ENCODE measurements around the gene MSI2. TPM values are rescaled to one million over a fixed set of nuclear protein-coding genes. Genes with fewer than 3 reads are reported as not detected.

The MSI2 gene
- total and polyA plus RNA-seq, 9 of the 15 experiments (the other 6 are each of a cell fraction or from before 2014, with no cell fraction given): 4.6 to 61.8 (median 42.4) TPM

DNA sequence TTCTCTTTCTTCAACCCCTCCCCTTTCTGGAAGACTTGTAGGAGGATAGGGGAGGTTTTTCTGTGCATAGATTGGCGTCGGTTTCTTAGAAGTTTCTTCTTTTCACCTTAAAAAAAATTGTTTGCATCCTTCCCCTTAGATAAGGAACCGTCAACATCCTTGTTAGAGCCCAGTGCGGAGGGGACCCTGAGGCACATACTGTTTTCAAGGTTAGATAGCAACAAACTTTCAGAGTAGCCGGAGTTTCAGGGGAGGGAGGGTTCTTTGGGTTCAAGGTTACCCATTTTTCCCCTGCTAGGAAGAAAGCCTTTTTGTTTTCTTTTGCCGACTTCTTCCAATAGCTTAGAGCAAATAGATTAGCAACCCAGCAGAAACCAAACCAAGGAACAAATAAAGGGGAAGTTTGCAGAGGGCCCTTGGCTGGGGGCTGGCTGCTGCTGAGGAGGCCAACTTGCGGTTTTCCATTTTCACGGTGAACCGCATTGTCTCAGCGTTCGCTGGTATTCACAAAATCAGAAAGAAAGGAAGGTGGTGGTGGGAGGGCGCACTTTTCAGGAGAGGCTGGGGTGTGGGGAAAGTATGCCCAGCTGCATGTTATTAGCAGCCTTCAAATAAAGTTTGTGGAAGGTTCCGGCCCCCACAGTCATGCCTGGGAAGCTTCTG lies 28.8 kb downstream of the MSI2 start:
- H3K4me2 ChIP-seq (ENCODE audit: insufficient read depth, low read length): peak overlapping the region; percentile 67
- intact Hi-C loops (cut with micrococcal nuclease): loop anchor here (1.0 kb wide), 1 partner anchor 94 kb away; no protein-coding TSS in a partner anchor
- TF ChIP-seq SIN3A (IDR thresholded peaks at IDR 0.05; ENCODE audit: borderline replicate concordance in 2 of 2, control insufficient read depth in 1 of 2, low read depth in 2 of 2, low read length in 2 of 2): no peak
- TF ChIP-seq ATF1 (CRISPR knock-in tag; IDR thresholded peaks at IDR 0.05): no peak
- no peak for TF ChIP-seq ATF1 (tag; IDR thresholded peaks at IDR 0.05)
- TF ChIP-seq TEAD4 (IDR thresholded peaks at IDR 0.05; ENCODE audit: low read length): peak; percentile 41; the same call in 1 of the 2 replicates
- TF ChIP-seq TEAD4 (CRISPR knock-in tag; IDR thresholded peaks at IDR 0.05; ENCODE audit: borderline replicate concordance): no peak
- TF ChIP-seq, protein P1, sequence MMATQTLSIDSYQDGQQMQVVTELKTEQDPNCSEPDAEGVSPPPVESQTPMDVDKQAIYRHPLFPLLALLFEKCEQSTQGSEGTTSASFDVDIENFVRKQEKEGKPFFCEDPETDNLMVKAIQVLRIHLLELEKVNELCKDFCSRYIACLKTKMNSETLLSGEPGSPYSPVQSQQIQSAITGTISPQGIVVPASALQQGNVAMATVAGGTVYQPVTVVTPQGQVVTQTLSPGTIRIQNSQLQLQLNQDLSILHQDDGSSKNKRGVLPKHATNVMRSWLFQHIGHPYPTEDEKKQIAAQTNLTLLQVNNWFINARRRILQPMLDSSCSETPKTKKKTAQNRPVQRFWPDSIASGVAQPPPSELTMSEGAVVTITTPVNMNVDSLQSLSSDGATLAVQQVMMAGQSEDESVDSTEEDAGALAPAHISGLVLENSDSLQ (IDR thresholded peaks at IDR 0.05): peak; percentile 27; the same call in 1 of the 2 replicates
- TF ChIP-seq RBBP5 (IDR thresholded peaks at IDR 0.05; ENCODE audit: borderline replicate concordance, insufficient read depth, low read length, poor library complexity, severe bottlenecking): peak; percentile 79
- peak; percentile 84 for TF ChIP-seq ZBTB1 (CRISPR knock-in tag; IDR thresholded peaks at IDR 0.05; ENCODE audit: borderline replicate concordance, low read depth)
- TF ChIP-seq MBD2 (IDR thresholded peaks at IDR 0.05; ENCODE audit: borderline replicate concordance, low read depth): no peak
- 0 out of 4 replicates have a peak, but pooled peaks of 1 of the 2 experiments have one; percentile 21 for TF ChIP-seq ZNF639 (CRISPR knock-in tag; conservative IDR thresholded peaks at IDR 0.05 in 1 of 2, IDR thresholded peaks at IDR 0.05 in 1 of 2)
- TF ChIP-seq ZMIZ1 (IDR thresholded peaks at IDR 0.05; ENCODE audit: low read depth in 2 of 2, low read length in 2 of 2): peak in 1 of 2 experiments; percentile 21; a peak in 1 of 4 replicates
- 0 out of 2 replicates have a peak, but pooled peaks have one; percentile 29 for TF ChIP-seq GABPA (tag; conservative IDR thresholded peaks at IDR 0.05; ENCODE audit: low read depth)
- peak; percentile 92 for TF ChIP-seq ESRRA (IDR thresholded peaks at IDR 0.05; ENCODE audit: borderline replicate concordance, low read depth)
- peak; percentile 50; the same call in 1 of the 2 replicates for TF ChIP-seq NBN (IDR thresholded peaks at IDR 0.05; ENCODE audit: low read depth)

More for the DNA sequence above, 28.8 kb downstream of the MSI2 start:
- ChIA-PET POLR2A (interaction anchor here (0.6 to 2.8 kb wide), 4 partner anchors 10 to 1468 kb away, joined by 3 to 10 read pairs (median 4); no protein-coding TSS in a partner anchor), CTCF (ENCODE audit: low intra/inter-chr PET ratio) (no interaction called here)
- Histone ChIP-seq H3K79me2 (ENCODE audit: control insufficient read depth, insufficient read depth, low read length) (peaks cover 56% of the 10 kb centered on the region), H4K20me1 (replicated peaks; ENCODE audit: control insufficient read depth, insufficient read depth, low read length) (no peaks in the 10 kb centered on the region; the same call in 1 of the 2 replicates), H3K27me3 (ENCODE audit: control insufficient read depth in 2 of 2, insufficient read depth in 2 of 2, low read length in 2 of 2) (no peaks in the 10 kb centered on the region), H3K9me1 (ENCODE audit: control insufficient read depth, insufficient read depth, low read length) (no peaks in the 10 kb centered on the region), H3K36me3 (ENCODE audit: control insufficient read depth, insufficient read depth, low read length) (peaks cover 14% of the 10 kb centered on the region; the same call in 2 of the 3 replicates), H2AFZ (ENCODE audit: low read depth, low read length) (peak overlapping the region; percentile 64; the same call in 1 of the 2 replicates), H3K27ac (ENCODE audit: extremely low read depth, low read depth, low read length) (peak overlapping the region; percentile 73), H3K4me3 (peak overlapping the region; percentile 16), H3K9ac (ENCODE audit: insufficient read depth in 1 of 2, low read depth in 2 of 2, low read length in 2 of 2) (peak overlapping the region; percentile 15 to 39; a peak in 3 of 4 replicates), H3K9me3 (replicated peaks; ENCODE audit: control insufficient read depth, insufficient read depth, low read depth, low read length) (no peaks in the 10 kb centered on the region), H3K4me1 (replicated peaks in 1 of 2; ENCODE audit: control insufficient read depth in 2 of 2, insufficient read depth in 2 of 2, low read length in 2 of 2) (peaks cover 24 to 58% of the 10 kb centered on the region in 2 experiments)
- DNase-seq (ENCODE audit: extremely low read depth in 1 of 4, low spot score in 3 of 4): peak; percentile 46 to 75 (median 60)
- BruUV-seq (replicated peaks): no TSS peak
- in situ Hi-C loops (cut with MboI): no loop called here
- ATAC-seq: peak; percentile 82
- 6% methylated on average over 13 of the region's 13 CpGs for WGBS (ENCODE audit: insufficient coverage, low coverage, missing lambda C conversion rate)
- FAIRE-seq: peak; percentile 89

Data from K562 (cell line).